ENCODE results near the gene AVEN.

DNA sequence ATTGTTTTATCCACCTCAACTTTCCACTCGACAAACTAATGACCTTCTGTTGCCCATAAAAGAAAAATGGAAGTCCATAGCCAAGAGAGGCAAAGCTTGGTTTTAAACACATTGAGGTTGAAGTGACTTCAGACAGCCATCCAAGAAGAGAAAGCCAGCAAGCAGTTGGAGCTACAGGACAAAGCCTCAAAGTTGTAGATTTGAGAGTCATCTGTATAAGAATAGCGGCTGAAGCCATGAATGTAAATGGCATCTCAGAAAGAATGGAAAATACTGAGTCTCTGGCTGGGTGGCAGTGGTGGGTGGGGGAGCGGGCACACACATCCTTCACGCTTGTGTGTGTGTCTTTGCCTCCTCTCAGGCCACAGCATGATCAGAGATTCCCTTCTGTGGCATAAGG is 194.8 kb downstream of the AVEN start:
- no peak for TF ChIP-seq CTCF (IDR thresholded peaks at IDR 0.05)
- no peak for TF ChIP-seq POLR2A (IDR thresholded peaks at IDR 0.05)

Measured in thyroid gland (tissue), 4 donors.